A549 treated with RU486 at 1 μM for 4 hours (cell line): ENCODE results near the gene UNC80. TPM values are rescaled to one million over a fixed set of nuclear protein-coding genes. Genes with fewer than 3 reads are reported as not detected.

ENCODE experiments used
- total RNA-seq: library from RNA; stranded (reverse); fragments of 200-300 nt; extraction: Qiagen RNA extraction; gene quantifications from 5 replicates; pipeline ENCODE4 v1.2.3, GENCODE V29; 2022; ENCODE audit warnings: low read depth

Gene UNC80, protein sequence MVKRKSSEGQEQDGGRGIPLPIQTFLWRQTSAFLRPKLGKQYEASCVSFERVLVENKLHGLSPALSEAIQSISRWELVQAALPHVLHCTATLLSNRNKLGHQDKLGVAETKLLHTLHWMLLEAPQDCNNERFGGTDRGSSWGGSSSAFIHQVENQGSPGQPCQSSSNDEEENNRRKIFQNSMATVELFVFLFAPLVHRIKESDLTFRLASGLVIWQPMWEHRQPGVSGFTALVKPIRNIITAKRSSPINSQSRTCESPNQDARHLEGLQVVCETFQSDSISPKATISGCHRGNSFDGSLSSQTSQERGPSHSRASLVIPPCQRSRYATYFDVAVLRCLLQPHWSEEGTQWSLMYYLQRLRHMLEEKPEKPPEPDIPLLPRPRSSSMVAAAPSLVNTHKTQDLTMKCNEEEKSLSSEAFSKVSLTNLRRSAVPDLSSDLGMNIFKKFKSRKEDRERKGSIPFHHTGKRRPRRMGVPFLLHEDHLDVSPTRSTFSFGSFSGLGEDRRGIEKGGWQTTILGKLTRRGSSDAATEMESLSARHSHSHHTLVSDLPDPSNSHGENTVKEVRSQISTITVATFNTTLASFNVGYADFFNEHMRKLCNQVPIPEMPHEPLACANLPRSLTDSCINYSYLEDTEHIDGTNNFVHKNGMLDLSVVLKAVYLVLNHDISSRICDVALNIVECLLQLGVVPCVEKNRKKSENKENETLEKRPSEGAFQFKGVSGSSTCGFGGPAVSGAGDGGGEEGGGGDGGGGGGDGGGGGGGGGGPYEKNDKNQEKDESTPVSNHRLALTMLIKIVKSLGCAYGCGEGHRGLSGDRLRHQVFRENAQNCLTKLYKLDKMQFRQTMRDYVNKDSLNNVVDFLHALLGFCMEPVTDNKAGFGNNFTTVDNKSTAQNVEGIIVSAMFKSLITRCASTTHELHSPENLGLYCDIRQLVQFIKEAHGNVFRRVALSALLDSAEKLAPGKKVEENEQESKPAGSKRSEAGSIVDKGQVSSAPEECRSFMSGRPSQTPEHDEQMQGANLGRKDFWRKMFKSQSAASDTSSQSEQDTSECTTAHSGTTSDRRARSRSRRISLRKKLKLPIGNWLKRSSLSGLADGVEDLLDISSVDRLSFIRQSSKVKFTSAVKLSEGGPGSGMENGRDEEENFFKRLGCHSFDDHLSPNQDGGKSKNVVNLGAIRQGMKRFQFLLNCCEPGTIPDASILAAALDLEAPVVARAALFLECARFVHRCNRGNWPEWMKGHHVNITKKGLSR (N-terminal part only)
- not detected in 5 replicates for total RNA-seq

DNA sequence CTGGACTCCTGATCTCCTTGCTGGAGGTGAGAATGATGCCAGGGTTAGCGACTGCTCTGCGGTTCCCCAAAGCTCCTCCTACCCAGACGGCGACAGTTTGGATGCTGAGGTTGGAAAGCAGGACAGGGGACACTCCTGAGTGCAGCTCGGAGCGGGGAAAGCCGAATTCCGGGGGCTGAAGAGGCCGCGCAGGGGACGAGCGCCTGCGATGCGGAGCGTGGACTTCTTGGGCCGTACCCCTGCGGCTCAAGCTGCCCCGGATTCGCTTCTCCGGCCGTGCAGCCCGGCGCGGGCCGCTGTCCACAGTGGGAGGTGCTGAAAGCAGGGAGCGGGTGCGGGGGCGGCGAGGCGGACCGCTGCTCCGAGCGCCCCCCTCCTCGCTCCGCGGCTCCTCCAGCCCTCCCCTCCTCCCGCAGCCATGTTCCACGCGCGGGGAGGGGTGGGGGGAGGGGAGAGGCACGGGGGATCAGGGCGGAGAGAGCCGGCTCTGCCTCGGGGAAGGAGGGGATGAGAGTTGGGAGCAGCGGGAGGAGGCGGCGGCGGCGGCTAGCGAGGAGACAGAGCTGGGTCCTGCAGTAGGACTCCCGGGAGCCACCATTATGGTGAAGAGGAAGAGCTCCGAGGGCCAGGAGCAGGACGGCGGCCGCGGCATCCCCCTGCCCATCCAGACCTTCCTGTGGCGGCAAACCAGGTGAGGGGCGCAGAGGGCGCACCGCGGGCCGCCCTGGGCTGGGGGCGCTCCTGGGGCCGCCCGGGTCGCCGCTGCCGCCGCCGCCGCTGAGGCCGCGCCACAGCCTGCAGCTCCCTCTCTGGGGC is at the start of gene UNC80:
UNC80 (plus strand) TSS at position 359 of the 816 bp plus-strand sequence; CDS start at position 600, 241 bp downstream.

DNA sequence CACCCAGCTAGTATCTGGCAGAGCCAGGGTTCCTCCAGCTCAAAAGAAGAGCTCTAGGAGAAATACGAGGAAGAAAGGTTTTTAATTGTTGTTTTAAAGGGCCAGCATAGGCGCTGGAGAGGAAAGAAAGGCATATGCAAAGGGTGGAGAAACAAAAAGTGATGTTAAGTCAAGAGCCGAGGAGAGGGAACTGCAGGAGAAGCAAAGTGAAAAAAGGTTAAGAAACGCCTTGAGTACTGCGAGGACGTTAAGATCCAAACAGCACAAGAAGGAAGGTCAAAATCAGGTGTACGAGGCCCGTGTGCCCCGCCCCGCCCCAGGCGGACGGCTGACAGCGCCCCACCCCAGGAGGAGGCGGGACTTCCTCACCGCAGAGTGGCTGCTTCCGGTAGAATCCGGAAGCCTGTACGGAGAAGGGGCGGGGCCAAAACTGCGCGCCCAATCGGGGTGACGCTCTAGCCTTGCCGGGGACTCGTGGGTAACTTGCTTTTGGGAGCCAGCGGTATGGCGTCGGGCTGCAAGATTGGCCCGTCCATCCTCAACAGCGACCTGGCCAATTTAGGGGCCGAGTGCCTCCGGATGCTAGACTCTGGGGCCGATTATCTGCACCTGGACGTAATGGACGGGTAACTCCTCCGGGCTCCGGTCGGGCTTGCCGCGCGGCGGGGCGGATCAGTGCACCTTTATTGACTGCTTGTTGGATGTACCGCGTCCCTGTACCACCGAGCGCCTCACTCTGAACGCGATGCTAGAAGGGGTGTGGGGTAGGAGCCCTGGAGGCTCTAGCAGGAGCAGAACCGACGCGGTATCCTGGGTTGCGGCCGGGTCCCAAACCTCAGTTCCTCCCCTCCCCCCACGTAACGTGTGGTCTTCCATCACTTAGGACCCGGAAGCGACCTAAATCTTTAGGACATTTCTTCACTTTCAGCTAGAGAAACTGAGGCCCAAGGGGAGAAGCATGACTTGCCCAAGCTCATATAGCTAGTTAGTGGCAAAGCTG is 230.8 kb downstream of the UNC80 start, which contains the start of gene RPE:
RPE (plus strand) TSS at position 481 of the 1,000 bp plus-strand sequence; CDS start at position 505, 24 bp downstream.

Other genes with a start within 250 kb of the UNC80 start
- gene RPE, start 230.8 kb downstream of the UNC80 start, total RNA-seq: 55.1 to 75.8 TPM (median 64.5 TPM) in 5 replicates